ENCODE measurements around the gene LAMC3. TPM values are rescaled to one million over a fixed set of nuclear protein-coding genes. Genes with fewer than 3 reads are reported as not detected.

LAMC3 gene
- total RNA-seq, 1 donor = not detected

GRCh38 chr9:131104016-131104740 lies 95.2 kb downstream of the LAMC3 start:
- no peak overlapping the region for H3K4me3 ChIP-seq (ENCODE audit: low read depth, low read length)
- TF ChIP-seq CTCF (IDR thresholded peaks at IDR 0.05; ENCODE audit: insufficient read depth, low read length) = no peak
- no peak for DNase-seq (ENCODE audit: low read depth)

GRCh38 chr9:131105952-131106351 lies 97.0 kb downstream of the LAMC3 start:
- H3K4me3 ChIP-seq (ENCODE audit: low read depth, low read length) = no peak overlapping the region
- TF ChIP-seq CTCF (IDR thresholded peaks at IDR 0.05; ENCODE audit: insufficient read depth, low read length) = no peak
- DNase-seq (ENCODE audit: low read depth) = no peak

- TF ChIP-seq CTCF (IDR thresholded peaks at IDR 0.05; ENCODE audit: insufficient read depth, low read length) = no peak
- no peak overlapping the region for H3K4me3 ChIP-seq (ENCODE audit: low read depth, low read length)
- DNase-seq (ENCODE audit: low read depth) = no peak
Observed at GRCh38 chr9:131107760-131108159, 98.8 kb downstream of the LAMC3 start.

- no peak for DNase-seq (ENCODE audit: low read depth)
- TF ChIP-seq CTCF (IDR thresholded peaks at IDR 0.05; ENCODE audit: insufficient read depth, low read length) = no peak
- H3K4me3 ChIP-seq (ENCODE audit: low read depth, low read length) = no peak overlapping the region
Observed at GRCh38 chr9:131111186-131111853, 102.3 kb downstream of the LAMC3 start.

- DNase-seq (ENCODE audit: low read depth) = no peak
- no peak for TF ChIP-seq CTCF (IDR thresholded peaks at IDR 0.05; ENCODE audit: insufficient read depth, low read length)
- no peak overlapping the region for H3K4me3 ChIP-seq (ENCODE audit: low read depth, low read length)
Observed at GRCh38 chr9:131111854-131112311, 102.9 kb downstream of the LAMC3 start.

- no peak for TF ChIP-seq CTCF (IDR thresholded peaks at IDR 0.05; ENCODE audit: insufficient read depth, low read length)
- no peak overlapping the region for H3K4me3 ChIP-seq (ENCODE audit: low read depth, low read length)
- DNase-seq (ENCODE audit: low read depth) = no peak
Observed at GRCh38 chr9:131112374-131113154, 103.6 kb downstream of the LAMC3 start.
